Measurements from ENCODE around the gene DMBT1.

DMBT1 gene

GRCh38 chr10:122550983-122551382 lies 9.6 kb upstream of the DMBT1 start:
- TF ChIP-seq, protein P1, sequence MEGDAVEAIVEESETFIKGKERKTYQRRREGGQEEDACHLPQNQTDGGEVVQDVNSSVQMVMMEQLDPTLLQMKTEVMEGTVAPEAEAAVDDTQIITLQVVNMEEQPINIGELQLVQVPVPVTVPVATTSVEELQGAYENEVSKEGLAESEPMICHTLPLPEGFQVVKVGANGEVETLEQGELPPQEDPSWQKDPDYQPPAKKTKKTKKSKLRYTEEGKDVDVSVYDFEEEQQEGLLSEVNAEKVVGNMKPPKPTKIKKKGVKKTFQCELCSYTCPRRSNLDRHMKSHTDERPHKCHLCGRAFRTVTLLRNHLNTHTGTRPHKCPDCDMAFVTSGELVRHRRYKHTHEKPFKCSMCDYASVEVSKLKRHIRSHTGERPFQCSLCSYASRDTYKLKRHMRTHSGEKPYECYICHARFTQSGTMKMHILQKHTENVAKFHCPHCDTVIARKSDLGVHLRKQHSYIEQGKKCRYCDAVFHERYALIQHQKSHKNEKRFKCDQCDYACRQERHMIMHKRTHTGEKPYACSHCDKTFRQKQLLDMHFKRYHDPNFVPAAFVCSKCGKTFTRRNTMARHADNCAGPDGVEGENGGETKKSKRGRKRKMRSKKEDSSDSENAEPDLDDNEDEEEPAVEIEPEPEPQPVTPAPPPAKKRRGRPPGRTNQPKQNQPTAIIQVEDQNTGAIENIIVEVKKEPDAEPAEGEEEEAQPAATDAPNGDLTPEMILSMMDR (IDR thresholded peaks at IDR 0.05; ENCODE audit: control extremely low read depth, extremely low read depth, low read depth, missing control alignments), result no peak
- DNase-seq (ENCODE audit: extremely low spot score), result no peak
- ChIA-PET POLR2A (interaction anchor here (0.6 kb wide), 1 partner anchor 1109 kb away, joined by 4 read pairs; no protein-coding TSS in a partner anchor), CTCF (interaction anchor here (0.8 to 1.0 kb wide), 2 partner anchors 13 to 14 kb away, joined by 3 read pairs; no protein-coding TSS in a partner anchor)

DNA sequence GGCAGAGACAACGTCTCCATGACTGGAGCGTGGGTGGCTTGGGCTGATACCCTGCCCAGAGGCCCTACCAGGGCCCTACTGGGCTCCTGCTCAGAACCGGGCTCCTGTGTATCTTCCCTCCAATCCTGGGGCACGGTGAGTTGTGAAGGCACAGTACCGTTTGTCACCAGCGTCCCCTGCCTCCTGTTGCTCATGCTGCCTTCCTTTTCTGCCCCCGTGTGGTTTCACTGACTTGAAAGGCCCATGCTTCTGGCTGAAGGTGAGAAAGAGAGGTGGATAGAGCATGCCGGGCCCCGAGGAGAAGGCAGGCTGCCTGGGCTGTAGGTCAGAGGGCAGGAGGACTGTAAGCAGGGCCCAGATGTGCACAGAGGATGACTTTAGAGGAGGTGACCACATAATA lies 9.1 kb upstream of the DMBT1 start:
- peak; percentile 29 for DNase-seq (ENCODE audit: extremely low spot score)
- CTCF ChIA-PET, result interaction anchor here (0.8 kb wide), 1 partner anchor 14 kb away, joined by 3 read pairs; no protein-coding TSS in a partner anchor
- POLR2A ChIA-PET, result no interaction called here
- TF ChIP-seq, protein P1 (IDR thresholded peaks at IDR 0.05; ENCODE audit: control extremely low read depth, extremely low read depth, low read depth, missing control alignments), result no peak

DNA sequence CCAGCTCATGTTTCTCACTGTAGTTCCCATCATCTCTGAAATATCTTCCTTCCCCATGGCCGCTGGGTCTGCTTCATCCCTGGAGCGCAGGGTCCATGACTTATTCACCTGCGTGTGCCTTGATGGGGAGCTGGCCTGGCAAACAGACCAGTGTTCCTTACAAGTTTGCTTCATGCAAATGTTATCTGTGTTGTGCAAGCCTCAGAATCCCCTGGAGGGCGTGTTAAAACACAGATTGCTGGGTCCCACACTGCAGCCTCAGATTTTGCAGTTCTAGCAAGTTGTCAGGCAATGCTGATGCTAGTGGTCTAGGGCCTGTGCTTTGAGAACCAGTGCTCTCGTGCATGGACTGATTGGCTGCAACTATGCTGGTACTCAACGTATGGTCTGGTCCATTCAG lies 7.2 kb upstream of the DMBT1 start:
- POLR2A ChIA-PET, result no interaction called here
- DNase-seq (ENCODE audit: extremely low spot score), result no peak
- TF ChIP-seq, protein P1 (IDR thresholded peaks at IDR 0.05; ENCODE audit: control extremely low read depth, extremely low read depth, low read depth, missing control alignments), result no peak
- CTCF ChIA-PET, result interaction anchor here (1.6 kb wide), 1 partner anchor 12 kb away, joined by 6 read pairs; no protein-coding TSS in a partner anchor

GRCh38 chr10:122554131-122555036 lies 6.2 kb upstream of the DMBT1 start:
- CTCF ChIA-PET, result interaction anchor here (3.9 kb wide), 1 partner anchor 12 kb away, joined by 19 read pairs; no protein-coding TSS in a partner anchor
- no peak for DNase-seq (ENCODE audit: extremely low spot score)

GRCh38 chr10:122555442-122555841 lies 5.1 kb upstream of the DMBT1 start:
- CTCF ChIA-PET, result interaction anchor here (1.4 to 3.9 kb wide), 2 partner anchors 11 to 257 kb away, joined by 3 to 19 read pairs; no protein-coding TSS in a partner anchor
- POLR2A ChIA-PET, result no interaction called here
- TF ChIP-seq, protein P1 (IDR thresholded peaks at IDR 0.05; ENCODE audit: control extremely low read depth, extremely low read depth, low read depth, missing control alignments), result no peak
- DNase-seq (ENCODE audit: extremely low spot score), result no peak

More at GRCh38 chr10:122554131-122555036, 6.2 kb upstream of the DMBT1 start:
- TF ChIP-seq, protein P1 (IDR thresholded peaks at IDR 0.05; ENCODE audit: control extremely low read depth, extremely low read depth, low read depth, missing control alignments), result no peak
- POLR2A ChIA-PET, result no interaction called here

GRCh38 chr10:122557516-122557915 lies 3.0 kb upstream of the DMBT1 start:
- DNase-seq (ENCODE audit: extremely low spot score), result no peak
- POLR2A ChIA-PET, result no interaction called here
- CTCF ChIA-PET, result interaction anchor here (3.9 kb wide), 1 partner anchor 9 kb away, joined by 19 read pairs; no protein-coding TSS in a partner anchor
- TF ChIP-seq, protein P1 (IDR thresholded peaks at IDR 0.05; ENCODE audit: control extremely low read depth, extremely low read depth, low read depth, missing control alignments), result no peak

Data from GM10248 (cell line).